Left lobe of liver (tissue), 2 donors: ENCODE data around the gene USP12. TPM values are rescaled to one million over a fixed set of nuclear protein-coding genes. Genes with fewer than 3 reads are reported as not detected.
"Not testable (repeated sequence)": the region's sequence is repeated elsewhere in the genome, so short reads cannot be mapped to it uniquely, and the experiment has no call there.

Source experiments
- ATAC-seq: fragments of 200-7000 bp; cut with Tn5 transposase; one replicate; pipeline ENCODE4 v1.9.1; 2020; ENCODE audit warnings: mild to moderate bottlenecking, moderate library complexity
- DNase-seq: peaks from one replicate; pipeline ENCODE4 v3.0.0-alpha.2; 2020; ENCODE audit warnings: low spot score
- total RNA-seq: library from RNA; stranded (reverse); gene quantifications from one replicate; pipeline ENCODE4 v1.2.1, GENCODE V29; 2021
- donor health status: DM: no; HTN: no; CAD: no; lungs with moderate emphysema.
- donor health status: DM: no; HTN: yes; CAD: no.

USP12 gene
- total RNA-seq, 1 donor from 2014 or later: 11.5 TPM

DNA sequence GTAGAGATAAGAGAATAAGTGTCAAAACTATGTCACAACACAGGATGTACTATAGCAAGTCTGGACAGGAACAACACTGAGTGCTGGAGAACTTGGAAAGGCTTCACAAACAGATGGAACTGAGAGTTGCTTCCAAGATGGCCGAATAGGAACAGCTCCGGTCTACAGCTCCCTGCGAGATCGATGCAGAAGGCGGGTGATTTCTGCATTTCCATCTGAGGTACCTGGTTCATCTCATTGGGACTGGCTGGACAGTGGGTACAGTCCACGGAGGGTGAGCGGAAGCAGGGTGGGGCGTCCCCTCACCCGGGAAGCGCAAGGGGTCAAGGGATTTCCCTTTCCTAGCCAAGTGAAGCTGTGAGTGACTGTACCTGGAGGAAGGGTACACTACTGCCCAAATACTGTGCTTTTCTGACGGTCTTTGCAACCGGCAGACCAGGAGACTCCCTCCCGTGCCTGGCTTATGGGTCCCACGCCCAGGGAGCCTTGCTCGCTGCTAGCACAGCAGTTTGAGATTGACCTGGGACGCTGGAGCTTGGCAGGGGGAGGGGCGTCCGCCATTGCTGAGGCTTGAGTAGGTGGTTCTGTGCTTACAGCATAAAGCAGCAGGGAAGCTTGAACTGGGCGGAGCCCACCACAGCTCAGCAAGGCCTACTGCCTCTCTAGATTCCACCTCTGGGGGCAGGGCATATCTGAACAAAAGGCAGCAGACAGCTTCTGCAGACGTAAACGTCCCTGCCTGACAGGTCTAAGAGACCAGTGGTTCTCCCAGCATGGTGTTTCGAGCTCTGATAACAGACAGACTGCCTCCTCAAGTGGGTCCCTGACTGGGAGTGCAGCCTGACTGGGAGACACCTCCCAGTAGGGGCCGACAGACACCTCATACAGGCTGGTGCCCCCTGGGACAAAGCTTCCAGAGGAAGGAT lies 46.0 kb downstream of the USP12 start:
- DNase-seq (no peak), ATAC-seq (no peak)

DNA sequence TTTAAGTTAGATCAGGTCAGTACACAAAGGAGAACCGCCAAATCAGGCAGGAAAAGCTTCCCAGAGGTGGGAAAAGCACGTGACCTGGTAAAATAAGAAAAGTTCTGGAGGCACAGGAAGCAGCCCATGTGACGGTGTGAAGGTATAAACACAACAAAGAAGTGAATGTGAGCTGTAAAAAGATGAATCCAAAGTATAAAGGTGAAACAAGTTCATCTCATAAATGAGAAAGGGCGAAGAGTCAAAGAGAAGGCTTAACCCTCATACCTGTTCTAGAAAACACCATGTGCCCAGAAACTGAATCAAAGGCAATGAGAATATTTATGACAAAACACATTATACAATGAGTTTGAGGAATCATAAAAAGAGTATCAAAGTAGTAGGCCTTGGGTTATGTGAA lies 47.0 kb downstream of the USP12 start:
- DNase-seq: no peak
- no peak for ATAC-seq

GRCh38 chr13:27123445-27123844 lies 48.2 kb downstream of the USP12 start:
- not testable (repeated sequence) for DNase-seq, ATAC-seq

DNA sequence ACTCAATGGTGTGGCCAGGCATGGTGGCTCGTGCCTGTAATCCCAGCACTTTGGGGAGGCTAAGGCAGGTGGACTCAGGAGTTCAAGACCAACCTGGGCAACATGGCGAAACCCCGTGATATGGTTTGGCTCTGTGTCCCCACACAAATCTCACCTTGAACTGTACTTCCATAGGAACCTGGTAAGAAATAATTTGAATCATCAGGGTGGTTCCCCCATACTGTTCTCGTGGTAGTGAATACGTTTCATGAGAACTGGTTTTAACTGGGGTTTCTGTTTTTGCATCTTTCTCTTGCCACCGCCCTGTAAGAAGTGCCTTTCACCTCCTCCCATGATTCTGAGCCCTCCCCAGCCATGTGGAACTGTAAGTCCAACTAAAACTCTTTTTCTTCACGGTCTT lies 49.6 kb downstream of the USP12 start:
- DNase-seq (no peak), ATAC-seq (no peak)

GRCh38 chr13:27120811-27121210 lies 50.8 kb downstream of the USP12 start:
- DNase-seq (no peak), ATAC-seq (no peak)

DNA sequence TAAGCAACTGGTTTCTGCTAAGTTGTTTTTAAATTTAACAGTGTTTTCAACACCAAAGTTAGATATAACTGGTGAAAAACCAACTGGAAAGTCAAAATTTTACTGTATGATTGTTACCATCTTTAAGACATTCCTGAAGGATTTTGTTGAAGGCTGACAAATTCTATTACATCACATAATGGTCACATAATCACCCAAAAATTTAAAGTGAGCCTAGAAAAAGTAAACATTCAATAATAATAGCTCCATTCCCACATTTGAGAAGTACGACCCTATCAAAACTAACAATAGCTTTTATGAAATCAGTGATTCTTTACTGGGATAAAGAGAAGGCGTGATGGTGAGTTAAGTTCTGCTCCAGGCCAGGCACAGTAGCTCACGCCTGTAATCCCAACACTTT lies 51.6 kb downstream of the USP12 start:
- DNase-seq: no peak
- no peak for ATAC-seq

DNA sequence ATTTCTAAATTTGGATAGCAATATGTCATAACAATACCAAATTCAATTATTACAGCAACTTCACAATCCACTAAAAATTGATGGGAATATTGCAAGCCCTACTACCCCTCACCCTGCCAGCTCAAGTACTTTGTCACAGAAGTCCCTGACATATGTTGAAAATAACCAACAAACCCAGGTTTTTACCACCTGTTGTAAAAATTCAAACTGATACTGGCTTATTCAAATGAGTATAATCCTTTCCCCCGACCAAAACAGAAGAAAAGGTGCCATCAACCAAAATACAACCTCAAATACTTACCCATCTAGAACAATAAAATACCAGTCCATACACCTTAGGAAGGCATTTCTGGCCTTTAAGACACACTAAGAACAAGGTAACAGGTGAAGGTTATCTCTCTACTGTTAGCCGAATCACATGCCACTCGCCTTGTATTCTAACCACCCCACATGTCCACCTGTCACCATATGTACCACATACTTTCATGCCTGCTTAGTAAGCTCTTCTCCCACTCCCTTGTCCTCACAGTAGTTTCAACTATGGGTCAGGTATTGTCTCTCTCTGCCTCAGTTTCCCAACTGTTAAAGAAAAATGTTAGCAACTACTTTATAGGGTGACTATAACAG lies 53.1 kb downstream of the USP12 start:
- ATAC-seq (no peak), DNase-seq (no peak)

- no peak for ATAC-seq
- DNase-seq: no peak
Observed at GRCh38 chr13:27117952-27118351, 53.7 kb downstream of the USP12 start.

- ATAC-seq (no peak), DNase-seq (no peak)
Observed at GRCh38 chr13:27117158-27117557, 54.5 kb downstream of the USP12 start.

DNA sequence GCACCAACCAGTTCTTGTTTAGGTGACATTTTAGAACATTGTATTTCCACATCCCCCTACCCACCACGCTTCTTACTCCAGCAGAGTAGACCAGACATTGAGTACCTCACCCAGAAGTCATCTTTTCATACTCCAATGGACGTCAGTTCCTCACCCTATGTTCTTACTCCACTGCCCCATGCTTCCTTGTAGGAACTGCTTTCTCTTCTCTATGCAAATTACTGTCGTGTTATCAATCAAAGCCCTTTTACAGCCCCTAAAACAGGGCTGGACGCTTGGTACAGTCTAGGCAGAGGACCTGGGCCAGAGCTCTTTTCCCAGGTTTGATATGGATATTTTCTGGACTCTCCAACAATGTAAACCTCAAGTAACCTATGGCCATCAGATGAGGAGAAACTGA lies 58.2 kb downstream of the USP12 start:
- DNase-seq: no peak
- ATAC-seq: no peak

DNA sequence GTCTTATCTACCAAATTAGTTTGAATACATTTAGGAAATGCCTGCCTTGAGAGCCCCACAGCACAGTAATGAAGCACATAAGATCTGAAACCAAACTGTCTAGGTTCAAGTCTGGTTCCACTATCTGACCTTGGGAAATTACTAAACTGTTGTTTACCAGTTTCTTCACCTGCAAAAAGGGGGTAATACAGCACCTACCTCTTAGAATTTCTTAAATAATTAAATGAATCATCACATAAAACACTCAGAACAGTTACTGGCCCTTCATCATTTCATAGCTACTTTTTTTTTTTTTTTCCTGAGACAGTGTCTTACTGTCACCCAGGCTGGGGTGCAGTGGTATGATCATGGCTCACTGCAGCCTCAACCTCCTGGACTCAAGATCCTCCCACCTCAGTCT lies 59.6 kb downstream of the USP12 start:
- no peak for DNase-seq
- ATAC-seq: no peak

DNA sequence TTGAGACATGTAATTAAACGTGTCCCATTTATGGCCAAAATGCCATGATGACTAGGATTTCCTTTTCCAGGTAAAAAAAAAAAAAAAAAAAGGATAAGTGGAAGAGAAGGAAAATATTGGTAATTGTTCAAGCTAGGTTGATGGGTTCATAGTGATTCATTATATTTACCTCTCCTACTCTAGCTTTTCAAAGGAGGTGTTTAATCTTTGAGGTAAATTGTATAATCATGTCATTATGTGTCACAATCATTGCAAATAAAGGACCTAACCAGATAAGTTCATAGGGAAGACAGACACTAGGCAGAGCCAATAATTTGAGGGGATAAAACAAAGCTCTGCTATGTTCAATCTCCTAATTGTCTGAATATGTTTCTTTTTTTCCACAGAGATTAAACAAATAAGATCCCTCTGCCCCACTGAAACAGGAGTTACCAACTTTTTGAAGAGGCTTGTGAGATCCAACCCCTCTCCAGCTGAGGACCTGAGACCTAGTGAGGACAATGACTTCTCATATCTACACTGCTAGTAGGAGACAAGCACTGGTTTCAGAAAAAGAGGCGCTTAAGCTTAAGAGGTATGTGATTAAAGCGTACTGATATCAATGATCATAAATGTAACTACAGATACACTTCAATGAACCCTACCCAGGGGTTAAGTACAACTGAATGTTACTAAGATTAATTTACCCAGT lies 61.4 kb downstream of the USP12 start:
- ATAC-seq: peak; percentile 80
- DNase-seq: no peak

DNA sequence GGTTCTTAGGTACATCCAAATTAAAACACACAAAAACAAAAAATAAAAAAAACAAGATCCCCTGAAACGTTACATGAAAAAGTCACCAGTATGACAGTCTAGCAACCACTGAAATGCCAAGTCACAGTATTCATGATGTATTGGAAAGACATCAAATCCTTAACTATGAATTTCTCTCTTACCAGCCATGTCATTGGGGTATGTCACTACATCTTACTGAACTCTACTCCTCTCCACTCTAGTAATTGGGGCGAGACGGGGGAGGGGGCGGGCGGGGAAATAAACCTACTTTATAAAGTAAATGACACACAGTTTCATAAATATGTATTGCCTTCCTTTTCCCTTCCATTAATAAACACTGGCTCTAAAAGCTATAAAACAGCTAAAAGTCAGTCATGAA lies 65.5 kb downstream of the USP12 start:
- ATAC-seq (no peak), DNase-seq (no peak)

DNA sequence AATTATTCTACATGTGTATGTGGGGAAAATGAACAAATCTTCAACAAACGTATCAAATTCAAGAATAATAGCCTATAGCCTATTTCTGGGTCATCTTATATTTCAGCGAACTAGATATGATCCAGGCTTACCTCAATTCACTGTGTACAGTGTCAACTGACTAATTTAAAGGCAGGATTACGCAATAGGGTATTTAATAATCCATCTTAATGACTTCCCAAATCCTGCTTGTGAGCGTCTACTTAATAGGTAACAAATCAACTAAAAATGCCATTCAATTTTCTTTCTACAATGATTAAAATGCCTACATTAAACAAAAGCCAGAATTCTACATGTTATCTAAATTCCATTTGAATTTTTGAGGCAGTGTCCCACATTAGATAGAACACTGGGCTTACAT lies 67.0 kb downstream of the USP12 start:
- no peak for ATAC-seq
- DNase-seq: no peak

- DNase-seq (no peak), ATAC-seq (no peak)
Observed at GRCh38 chr13:27101847-27102246, 69.8 kb downstream of the USP12 start.

DNA sequence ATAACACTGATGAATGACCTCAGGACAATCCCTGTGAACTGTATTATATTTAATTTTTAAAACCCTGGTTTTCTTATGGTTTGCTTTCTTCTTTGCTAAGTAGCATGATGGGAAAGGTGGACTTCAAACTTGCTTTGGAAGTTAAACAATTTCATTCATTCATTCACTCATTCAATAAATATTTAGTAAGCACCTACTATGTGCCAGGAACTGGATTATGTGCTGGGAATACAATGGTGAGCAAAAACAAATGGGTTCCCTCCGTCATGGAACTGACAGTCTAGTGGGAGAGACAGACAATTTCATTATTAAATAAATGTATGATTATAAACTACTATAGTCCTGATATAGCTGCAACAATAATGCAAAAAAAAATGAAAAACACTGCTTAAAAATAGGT lies 70.3 kb downstream of the USP12 start:
- DNase-seq (no peak), ATAC-seq (no peak)

- no peak for ATAC-seq
- no peak for DNase-seq
Observed at GRCh38 chr13:27097691-27098090, 73.9 kb downstream of the USP12 start.

- no peak for ATAC-seq
- DNase-seq: no peak
Observed at GRCh38 chr13:27091451-27091850, 80.2 kb downstream of the USP12 start.

GRCh38 chr13:27088619-27089018 lies 83.0 kb downstream of the USP12 start:
- no peak for DNase-seq
- no peak for ATAC-seq

- ATAC-seq (no peak), DNase-seq (no peak)
Observed at GRCh38 chr13:27086599-27087265, 84.9 kb downstream of the USP12 start.

DNA sequence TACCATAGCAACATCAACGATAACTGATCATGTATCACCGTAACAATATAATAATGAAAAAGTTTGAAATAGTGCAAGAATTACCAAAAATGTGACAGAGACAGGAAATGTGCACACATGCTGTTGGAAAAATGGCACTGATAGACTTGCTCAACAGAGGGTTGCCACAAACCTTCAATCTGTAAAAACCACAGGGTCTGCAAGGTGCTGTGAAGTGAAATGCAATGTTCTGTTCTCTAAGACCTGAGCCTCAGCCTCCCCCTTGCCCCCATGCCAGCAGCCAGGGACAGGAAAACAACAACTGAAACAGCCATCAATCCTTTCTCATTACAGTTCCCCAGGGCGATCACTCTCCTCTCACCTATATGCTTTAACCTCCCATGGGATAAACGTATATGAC lies 88.4 kb downstream of the USP12 start:
- no peak for DNase-seq
- no peak for ATAC-seq
